Measurements from ENCODE around the gene KRT33B. TPM values are rescaled to one million over a fixed set of nuclear protein-coding genes. Genes with fewer than 3 reads are reported as not detected.
"Not testable (repeated sequence)": the region's sequence is repeated elsewhere in the genome, so short reads cannot be mapped to it uniquely, and the experiment has no call there.

KRT33B gene
- polyA plus RNA-seq, 1 donor from 2014 or later = not detected

DNA sequence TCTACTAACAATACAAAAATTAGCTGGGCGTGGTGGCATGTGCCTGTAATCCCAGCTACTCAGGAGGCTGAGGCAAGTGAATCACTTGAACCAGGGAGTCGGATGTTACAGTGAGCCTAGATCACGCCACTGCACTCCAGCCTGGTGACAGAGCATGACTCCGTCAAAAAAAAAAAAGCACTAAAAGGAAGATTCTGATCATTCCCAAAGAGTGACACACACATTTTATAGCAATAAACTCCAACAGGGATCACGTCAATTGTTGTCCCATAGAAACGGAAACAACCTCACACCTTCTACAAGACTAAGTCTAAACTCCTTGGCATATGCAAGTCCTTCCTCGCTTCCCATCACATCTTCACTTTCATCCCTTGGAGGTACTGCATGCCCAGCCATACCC is 10.5 kb upstream of the KRT33B start:
- H3K4me3 ChIP-seq (ENCODE audit: low read length); H3K9me3 ChIP-seq (ENCODE audit: low read length); H3K9ac ChIP-seq (ENCODE audit: low read length); H3K4me2 ChIP-seq (ENCODE audit: low read length); H4K20me1 ChIP-seq (ENCODE audit: insufficient read depth); H3K79me2 ChIP-seq (replicated peaks; ENCODE audit: insufficient read depth, low read length); H2AFZ ChIP-seq (ENCODE audit: low read depth, low read length); H3K27me3 ChIP-seq (ENCODE audit: insufficient read depth, low read depth, low read length); H3K36me3 ChIP-seq (ENCODE audit: insufficient read depth, low read length); H3K27ac ChIP-seq (ENCODE audit: low read length); H3K9me2 ChIP-seq (ENCODE audit: insufficient read depth, low read length); H3F3A ChIP-seq (ENCODE audit: insufficient read depth, low read length, poor library complexity, severe bottlenecking): not testable (repeated sequence)

- Histone ChIP-seq H3K9me2 (ENCODE audit: insufficient read depth, low read length) (no peaks in the 10 kb centered on the region), H3F3A (ENCODE audit: insufficient read depth, low read length, poor library complexity, severe bottlenecking) (no peaks in the 10 kb centered on the region), H3K79me2 (replicated peaks; ENCODE audit: insufficient read depth, low read length) (no peaks in the 10 kb centered on the region), H3K4me2 (ENCODE audit: low read length) (no peak overlapping the region), H2AFZ (ENCODE audit: low read depth, low read length) (no peak overlapping the region), H4K20me1 (ENCODE audit: insufficient read depth) (no peaks in the 10 kb centered on the region), H3K4me3 (ENCODE audit: low read length) (no peak overlapping the region), H3K9ac (ENCODE audit: low read length) (no peak overlapping the region), H3K36me3 (ENCODE audit: insufficient read depth, low read length) (no peaks in the 10 kb centered on the region), H3K27ac (ENCODE audit: low read length) (no peak overlapping the region), H3K27me3 (ENCODE audit: insufficient read depth, low read depth, low read length) (no peaks in the 10 kb centered on the region), H3K9me3 (ENCODE audit: low read length) (no peaks in the 10 kb centered on the region)
- no peak for TF ChIP-seq MXI1 (conservative IDR thresholded peaks at IDR 0.05; ENCODE audit: poor library complexity, severe bottlenecking)
- TF ChIP-seq SMC3 (conservative IDR thresholded peaks at IDR 0.05; ENCODE audit: poor library complexity) = no peak
- no peak for TF ChIP-seq EZH2 (IDR thresholded peaks at IDR 0.05; ENCODE audit: borderline replicate concordance, insufficient read depth, low read length, poor library complexity, severe bottlenecking)
- TF ChIP-seq, protein P1, sequence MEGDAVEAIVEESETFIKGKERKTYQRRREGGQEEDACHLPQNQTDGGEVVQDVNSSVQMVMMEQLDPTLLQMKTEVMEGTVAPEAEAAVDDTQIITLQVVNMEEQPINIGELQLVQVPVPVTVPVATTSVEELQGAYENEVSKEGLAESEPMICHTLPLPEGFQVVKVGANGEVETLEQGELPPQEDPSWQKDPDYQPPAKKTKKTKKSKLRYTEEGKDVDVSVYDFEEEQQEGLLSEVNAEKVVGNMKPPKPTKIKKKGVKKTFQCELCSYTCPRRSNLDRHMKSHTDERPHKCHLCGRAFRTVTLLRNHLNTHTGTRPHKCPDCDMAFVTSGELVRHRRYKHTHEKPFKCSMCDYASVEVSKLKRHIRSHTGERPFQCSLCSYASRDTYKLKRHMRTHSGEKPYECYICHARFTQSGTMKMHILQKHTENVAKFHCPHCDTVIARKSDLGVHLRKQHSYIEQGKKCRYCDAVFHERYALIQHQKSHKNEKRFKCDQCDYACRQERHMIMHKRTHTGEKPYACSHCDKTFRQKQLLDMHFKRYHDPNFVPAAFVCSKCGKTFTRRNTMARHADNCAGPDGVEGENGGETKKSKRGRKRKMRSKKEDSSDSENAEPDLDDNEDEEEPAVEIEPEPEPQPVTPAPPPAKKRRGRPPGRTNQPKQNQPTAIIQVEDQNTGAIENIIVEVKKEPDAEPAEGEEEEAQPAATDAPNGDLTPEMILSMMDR (IDR thresholded peaks at IDR 0.05; ENCODE audit: poor library complexity, severe bottlenecking) = no peak
- no peak for TF ChIP-seq TAF1 (IDR thresholded peaks at IDR 0.05; ENCODE audit: low read depth)
- no peak for TF ChIP-seq RAD21 (conservative IDR thresholded peaks at IDR 0.05)
- no peak for TF ChIP-seq EP300 (conservative IDR thresholded peaks at IDR 0.05; ENCODE audit: poor library complexity, severe bottlenecking)
- TF ChIP-seq, protein P2, sequence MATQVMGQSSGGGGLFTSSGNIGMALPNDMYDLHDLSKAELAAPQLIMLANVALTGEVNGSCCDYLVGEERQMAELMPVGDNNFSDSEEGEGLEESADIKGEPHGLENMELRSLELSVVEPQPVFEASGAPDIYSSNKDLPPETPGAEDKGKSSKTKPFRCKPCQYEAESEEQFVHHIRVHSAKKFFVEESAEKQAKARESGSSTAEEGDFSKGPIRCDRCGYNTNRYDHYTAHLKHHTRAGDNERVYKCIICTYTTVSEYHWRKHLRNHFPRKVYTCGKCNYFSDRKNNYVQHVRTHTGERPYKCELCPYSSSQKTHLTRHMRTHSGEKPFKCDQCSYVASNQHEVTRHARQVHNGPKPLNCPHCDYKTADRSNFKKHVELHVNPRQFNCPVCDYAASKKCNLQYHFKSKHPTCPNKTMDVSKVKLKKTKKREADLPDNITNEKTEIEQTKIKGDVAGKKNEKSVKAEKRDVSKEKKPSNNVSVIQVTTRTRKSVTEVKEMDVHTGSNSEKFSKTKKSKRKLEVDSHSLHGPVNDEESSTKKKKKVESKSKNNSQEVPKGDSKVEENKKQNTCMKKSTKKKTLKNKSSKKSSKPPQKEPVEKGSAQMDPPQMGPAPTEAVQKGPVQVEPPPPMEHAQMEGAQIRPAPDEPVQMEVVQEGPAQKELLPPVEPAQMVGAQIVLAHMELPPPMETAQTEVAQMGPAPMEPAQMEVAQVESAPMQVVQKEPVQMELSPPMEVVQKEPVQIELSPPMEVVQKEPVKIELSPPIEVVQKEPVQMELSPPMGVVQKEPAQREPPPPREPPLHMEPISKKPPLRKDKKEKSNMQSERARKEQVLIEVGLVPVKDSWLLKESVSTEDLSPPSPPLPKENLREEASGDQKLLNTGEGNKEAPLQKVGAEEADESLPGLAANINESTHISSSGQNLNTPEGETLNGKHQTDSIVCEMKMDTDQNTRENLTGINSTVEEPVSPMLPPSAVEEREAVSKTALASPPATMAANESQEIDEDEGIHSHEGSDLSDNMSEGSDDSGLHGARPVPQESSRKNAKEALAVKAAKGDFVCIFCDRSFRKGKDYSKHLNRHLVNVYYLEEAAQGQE (IDR thresholded peaks at IDR 0.05; ENCODE audit: borderline replicate concordance) = no peak
- TF ChIP-seq POLR2AphosphoS5 (IDR thresholded peaks at IDR 0.05) = no peak
Observed at GRCh38 chr17:41377546-41377945, 7.9 kb upstream of the KRT33B start.

GRCh38 chr17:41369023-41369422 is 590 bp downstream of the KRT33B start:
- Histone ChIP-seq H4K20me1 (ENCODE audit: insufficient read depth) (no peaks in the 10 kb centered on the region), H3K9ac (ENCODE audit: low read length) (no peak overlapping the region), H3F3A (ENCODE audit: insufficient read depth, low read length, poor library complexity, severe bottlenecking) (no peaks in the 10 kb centered on the region), H3K4me3 (ENCODE audit: low read length) (no peak overlapping the region), H2AFZ (ENCODE audit: low read depth, low read length) (no peak overlapping the region), H3K79me2 (replicated peaks; ENCODE audit: insufficient read depth, low read length) (no peaks in the 10 kb centered on the region), H3K9me3 (ENCODE audit: low read length) (no peaks in the 10 kb centered on the region), H3K9me2 (ENCODE audit: insufficient read depth, low read length) (no peaks in the 10 kb centered on the region), H3K27me3 (ENCODE audit: insufficient read depth, low read depth, low read length) (no peaks in the 10 kb centered on the region), H3K36me3 (ENCODE audit: insufficient read depth, low read length) (no peaks in the 10 kb centered on the region), H3K27ac (ENCODE audit: low read length) (no peak overlapping the region), H3K4me2 (ENCODE audit: low read length) (no peak overlapping the region)
- TF ChIP-seq, protein P1 (IDR thresholded peaks at IDR 0.05; ENCODE audit: poor library complexity, severe bottlenecking) = no peak
- TF ChIP-seq TAF1 (IDR thresholded peaks at IDR 0.05; ENCODE audit: low read depth) = no peak
- TF ChIP-seq SMC3 (conservative IDR thresholded peaks at IDR 0.05; ENCODE audit: poor library complexity) = no peak
- TF ChIP-seq RAD21 (conservative IDR thresholded peaks at IDR 0.05) = no peak
- TF ChIP-seq POLR2AphosphoS5 (IDR thresholded peaks at IDR 0.05) = no peak
- TF ChIP-seq, protein P2 (IDR thresholded peaks at IDR 0.05; ENCODE audit: borderline replicate concordance) = no peak
- TF ChIP-seq MXI1 (conservative IDR thresholded peaks at IDR 0.05; ENCODE audit: poor library complexity, severe bottlenecking) = no peak
- TF ChIP-seq EP300 (conservative IDR thresholded peaks at IDR 0.05; ENCODE audit: poor library complexity, severe bottlenecking) = no peak
- TF ChIP-seq EZH2 (IDR thresholded peaks at IDR 0.05; ENCODE audit: borderline replicate concordance, insufficient read depth, low read length, poor library complexity, severe bottlenecking) = no peak
